ENCODE data around the gene LUZP1. TPM values are rescaled to one million over a fixed set of nuclear protein-coding genes. Genes with fewer than 3 reads are reported as not detected.

The LUZP1 gene
- polyA plus RNA-seq, 4 donors = 29.6 to 38.0 (median 31.2) TPM

GRCh38 chr1:23092447-23092846, 76.2 kb downstream of the LUZP1 start:
- no peak for DNase-seq (ENCODE audit: low read depth in 4 of 4, low spot score in 3 of 4)

GRCh38 chr1:23091545-23091944, 77.1 kb downstream of the LUZP1 start:
- DNase-seq (ENCODE audit: low read depth in 4 of 4, low spot score in 3 of 4) = no peak

DNA sequence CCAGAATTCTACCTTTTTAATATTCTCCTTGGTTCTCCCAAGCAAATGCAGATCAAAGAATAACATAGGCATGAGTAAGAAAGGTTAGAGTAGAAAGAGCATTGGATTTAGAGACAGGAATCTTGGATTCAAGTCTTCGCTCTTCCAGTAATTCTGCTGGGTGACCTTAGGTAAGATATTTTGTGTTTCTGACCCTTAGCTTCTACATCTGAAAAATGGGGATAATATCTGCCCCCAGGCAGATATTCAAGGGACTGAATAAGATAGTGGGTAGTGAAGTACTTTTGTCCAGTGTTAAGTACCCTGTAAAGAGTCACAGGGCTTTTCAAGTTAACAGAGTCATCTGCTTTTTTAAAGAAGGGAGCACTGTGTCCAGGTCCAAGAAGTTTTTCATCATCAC, 78.6 kb downstream of the LUZP1 start:
- DNase-seq (ENCODE audit: low read depth in 4 of 4, low spot score in 3 of 4) = no peak

DNA sequence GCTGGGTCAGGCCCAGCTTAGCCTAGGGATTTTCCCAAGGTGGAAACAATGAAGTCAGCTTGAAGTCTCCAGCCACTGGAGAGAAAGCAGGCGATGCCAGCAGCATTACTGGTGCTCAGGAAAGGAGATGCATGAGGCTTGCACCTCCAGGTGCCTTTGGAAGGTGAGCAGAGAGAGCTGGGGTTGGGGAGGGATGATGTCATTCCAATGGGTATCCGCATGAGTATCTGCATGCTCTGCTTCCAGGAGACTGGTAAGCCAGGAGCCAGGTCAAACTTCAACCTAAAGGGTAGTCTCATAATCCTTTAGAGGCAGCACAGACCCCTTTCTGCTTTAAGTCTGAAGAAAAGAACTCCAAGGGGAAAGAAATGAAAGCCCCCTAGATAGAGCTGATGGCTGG, 80.6 kb downstream of the LUZP1 start:
- no peak for DNase-seq (ENCODE audit: low read depth in 4 of 4, low spot score in 3 of 4)

DNA sequence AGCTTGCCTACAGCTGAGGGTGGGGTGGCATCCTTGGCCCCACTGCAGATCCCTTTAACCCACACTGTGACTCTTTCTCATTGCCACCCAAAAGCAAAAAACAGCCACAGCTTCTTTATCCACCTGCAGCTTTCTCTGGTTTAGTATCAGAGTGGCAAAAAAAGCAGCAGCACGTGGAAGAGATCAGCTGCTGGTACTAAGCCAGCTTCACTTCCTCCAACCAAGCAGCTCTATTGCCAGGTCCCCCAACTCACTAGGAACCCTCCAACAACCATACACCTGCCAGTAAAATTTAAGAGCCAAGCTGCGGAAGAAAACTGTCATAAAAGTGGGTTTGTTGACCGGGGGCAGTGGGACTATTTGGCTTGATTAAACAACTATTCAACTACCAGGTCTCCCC, 83.0 kb downstream of the LUZP1 start:
- DNase-seq (ENCODE audit: low read depth in 4 of 4, low spot score in 3 of 4) = no peak

DNA sequence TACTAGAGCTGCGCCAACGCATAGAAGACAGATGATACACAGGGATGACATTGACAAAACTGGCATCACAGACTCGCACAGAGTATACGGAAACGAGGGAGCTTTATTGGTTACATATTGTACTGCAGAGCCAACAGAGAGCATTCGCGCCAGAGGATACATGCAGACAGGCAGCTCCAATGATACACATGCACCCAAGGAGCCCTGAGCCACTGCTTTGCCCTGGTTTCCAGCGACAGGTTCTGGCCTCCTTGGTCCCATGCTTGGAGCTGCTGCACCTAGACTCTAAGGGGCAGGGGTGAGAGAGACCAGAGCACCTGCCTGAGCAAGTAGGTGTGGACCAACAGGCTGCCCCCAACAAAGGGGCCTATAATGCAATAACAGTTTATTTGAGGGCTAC, 83.8 kb downstream of the LUZP1 start:
- no peak for DNase-seq (ENCODE audit: low read depth in 4 of 4, low spot score in 3 of 4)

GRCh38 chr1:23083714-23084480, 84.8 kb downstream of the LUZP1 start:
- no peak for DNase-seq (ENCODE audit: low read depth in 4 of 4, low spot score in 3 of 4)

- DNase-seq (ENCODE audit: low read depth in 4 of 4, low spot score in 3 of 4) = no peak
These were observed 87.3 kb downstream of the LUZP1 start for GRCh38 chr1:23081376-23081775.

DNA sequence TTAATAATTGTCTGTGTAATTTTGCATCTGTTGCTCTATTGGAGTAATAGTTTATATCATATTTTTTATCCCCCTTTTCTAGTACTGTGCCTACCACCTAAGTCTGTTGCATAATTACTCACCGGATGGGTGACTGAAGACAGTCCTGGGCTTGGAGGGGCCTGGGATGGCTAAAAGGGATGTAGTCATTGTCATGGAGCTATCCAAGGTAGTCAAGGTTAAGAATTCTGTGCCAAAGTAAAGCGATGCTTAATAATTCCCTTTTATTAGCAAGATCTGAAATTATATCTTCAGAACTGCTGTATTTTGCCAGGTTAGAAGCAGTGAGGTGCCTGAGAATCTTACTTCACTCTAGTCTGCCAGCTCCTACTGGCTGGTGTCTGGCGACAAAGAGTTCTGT, 87.8 kb downstream of the LUZP1 start:
- DNase-seq (ENCODE audit: low read depth in 4 of 4, low spot score in 3 of 4) = no peak

DNA sequence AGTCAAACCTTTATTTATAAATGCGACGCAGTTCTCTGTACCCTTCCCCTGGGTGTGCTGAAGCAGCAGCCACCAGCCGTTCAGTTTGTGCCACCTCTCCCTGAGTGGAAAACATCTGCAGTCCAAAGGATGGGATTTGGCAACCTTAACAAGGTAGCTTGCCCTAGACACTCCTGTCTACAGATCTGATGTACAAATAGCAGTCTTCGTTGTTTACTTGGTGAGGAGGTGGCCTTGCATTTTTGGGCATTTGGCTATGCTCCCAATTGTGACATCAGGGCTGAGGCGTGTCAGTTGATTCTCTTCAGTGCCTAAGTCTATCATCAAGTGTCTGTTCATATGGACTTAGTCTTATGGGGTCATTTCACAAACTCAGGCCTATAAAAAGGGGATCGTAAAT, 89.6 kb downstream of the LUZP1 start:
- DNase-seq (ENCODE audit: low read depth in 4 of 4, low spot score in 3 of 4) = no peak

DNA sequence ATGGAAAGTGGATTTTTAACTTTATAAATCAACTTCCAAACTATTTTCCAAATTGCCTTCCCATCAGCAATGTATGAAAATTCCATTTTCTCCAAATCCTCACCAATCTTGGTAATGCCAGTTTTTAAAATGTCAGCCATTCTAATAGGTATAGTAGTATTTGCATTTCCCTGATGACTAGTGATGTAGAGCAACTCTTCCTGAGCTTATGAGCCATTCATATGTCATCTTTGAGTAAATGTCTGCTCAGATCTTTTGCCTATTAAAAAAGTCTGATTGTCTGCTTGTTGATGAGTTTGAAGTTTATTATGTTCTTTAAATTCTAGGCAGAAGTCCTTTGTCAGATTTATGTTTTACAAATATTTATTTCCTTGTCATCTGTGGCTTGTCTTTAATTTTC, 94.6 kb downstream of the LUZP1 start:
- DNase-seq (ENCODE audit: low read depth in 4 of 4, low spot score in 3 of 4) = no peak

DNA sequence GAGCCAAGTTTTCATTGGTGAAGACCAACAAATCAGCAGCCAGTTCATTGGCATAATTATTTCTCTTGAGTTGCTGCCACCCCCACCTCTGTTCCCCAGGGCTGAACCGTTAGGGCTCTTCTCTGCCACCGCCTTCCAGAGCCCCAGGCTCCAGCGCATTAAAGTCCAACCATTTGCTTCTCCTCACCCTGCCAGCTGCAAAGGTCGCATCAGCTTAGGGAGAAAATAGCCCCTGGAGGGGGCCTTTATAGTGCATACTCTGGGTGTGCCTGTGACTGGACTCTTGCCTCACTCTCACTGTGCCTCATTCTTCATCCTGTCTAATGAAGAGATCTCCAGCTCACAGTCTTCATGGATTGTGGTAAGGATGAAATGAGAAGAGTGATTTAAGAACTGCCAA, 99.0 kb downstream of the LUZP1 start:
- DNase-seq (ENCODE audit: low read depth in 4 of 4, low spot score in 3 of 4) = no peak

GRCh38 chr1:23069149-23069548, 99.5 kb downstream of the LUZP1 start:
- no peak for DNase-seq (ENCODE audit: low read depth in 4 of 4, low spot score in 3 of 4)

DNA sequence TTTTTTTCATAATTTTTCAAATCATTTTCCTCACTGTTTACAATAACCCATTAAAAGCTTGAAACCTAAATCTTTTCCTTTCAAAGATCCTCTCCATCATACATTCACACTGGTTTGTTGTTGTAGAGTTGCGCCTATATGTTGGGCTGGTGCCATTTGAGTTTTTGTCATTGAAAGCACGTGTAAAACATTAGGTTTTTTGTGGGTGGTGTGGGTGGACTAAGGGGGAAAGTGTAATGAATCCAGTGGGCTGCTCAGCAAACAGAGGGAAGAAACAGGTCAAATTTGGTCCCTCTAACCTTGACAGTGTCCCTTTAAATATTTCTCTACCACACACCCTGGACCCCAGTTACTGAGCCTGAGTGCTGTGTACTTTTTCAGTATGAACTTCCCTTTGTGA, 102.6 kb downstream of the LUZP1 start:
- DNase-seq (ENCODE audit: low read depth in 4 of 4, low spot score in 3 of 4) = no peak

- no peak for DNase-seq (ENCODE audit: low read depth in 4 of 4, low spot score in 3 of 4)
These were observed 103.3 kb downstream of the LUZP1 start for GRCh38 chr1:23065385-23065784.

- no peak for DNase-seq (ENCODE audit: low read depth in 4 of 4, low spot score in 3 of 4)
These were observed 106.4 kb downstream of the LUZP1 start for GRCh38 chr1:23062271-23062670.

GRCh38 chr1:23057301-23057700, 111.4 kb downstream of the LUZP1 start:
- DNase-seq (ENCODE audit: low read depth in 4 of 4, low spot score in 3 of 4) = no peak

GRCh38 chr1:23051290-23051909, 117.3 kb downstream of the LUZP1 start:
- DNase-seq (ENCODE audit: low read depth in 4 of 4, low spot score in 3 of 4) = no peak

- no peak for DNase-seq (ENCODE audit: low read depth in 4 of 4, low spot score in 3 of 4)
These were observed 118.5 kb downstream of the LUZP1 start for GRCh38 chr1:23050201-23050600.

DNA sequence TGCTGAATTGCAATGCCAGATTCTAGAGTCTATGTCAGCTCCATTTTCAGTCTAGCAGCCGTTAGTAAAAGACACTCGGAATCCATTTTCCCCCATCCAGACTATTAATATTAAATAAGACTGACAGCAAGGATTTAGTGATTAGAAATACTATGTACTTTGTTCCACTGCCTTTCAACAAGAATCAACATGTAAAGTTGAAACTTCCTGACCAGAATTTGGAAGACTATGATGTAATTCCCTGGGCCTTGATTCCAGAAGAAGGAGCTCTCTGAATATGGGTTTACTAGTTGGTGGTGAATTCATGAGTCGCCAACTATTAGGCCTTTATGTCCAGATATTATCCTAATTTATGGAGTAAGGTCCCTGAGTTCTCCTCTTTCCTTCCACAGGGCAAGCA, 124.6 kb downstream of the LUZP1 start:
- DNase-seq (ENCODE audit: low read depth in 4 of 4, low spot score in 3 of 4) = no peak

DNA sequence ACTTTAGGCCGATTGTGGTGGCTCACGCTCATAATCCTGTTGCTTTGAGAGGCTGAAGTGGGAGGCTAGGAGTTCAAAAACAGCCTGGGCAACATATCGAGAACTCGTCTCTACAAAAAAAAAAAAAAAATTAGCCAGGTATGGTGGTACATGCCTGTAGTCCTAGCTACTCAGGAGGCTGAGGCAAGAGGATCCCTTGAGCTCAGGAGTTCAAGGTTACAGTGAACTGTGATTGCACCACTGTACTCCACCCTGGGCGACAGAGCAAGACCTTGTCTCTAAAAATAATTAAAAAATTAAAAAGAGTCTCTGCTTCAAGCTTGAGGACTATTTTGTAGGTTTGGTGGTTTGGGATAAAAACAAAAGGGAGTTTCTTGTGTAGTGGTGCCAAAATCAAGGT, 128.1 kb downstream of the LUZP1 start:
- DNase-seq (ENCODE audit: low read depth in 4 of 4, low spot score in 3 of 4) = no peak

DNA sequence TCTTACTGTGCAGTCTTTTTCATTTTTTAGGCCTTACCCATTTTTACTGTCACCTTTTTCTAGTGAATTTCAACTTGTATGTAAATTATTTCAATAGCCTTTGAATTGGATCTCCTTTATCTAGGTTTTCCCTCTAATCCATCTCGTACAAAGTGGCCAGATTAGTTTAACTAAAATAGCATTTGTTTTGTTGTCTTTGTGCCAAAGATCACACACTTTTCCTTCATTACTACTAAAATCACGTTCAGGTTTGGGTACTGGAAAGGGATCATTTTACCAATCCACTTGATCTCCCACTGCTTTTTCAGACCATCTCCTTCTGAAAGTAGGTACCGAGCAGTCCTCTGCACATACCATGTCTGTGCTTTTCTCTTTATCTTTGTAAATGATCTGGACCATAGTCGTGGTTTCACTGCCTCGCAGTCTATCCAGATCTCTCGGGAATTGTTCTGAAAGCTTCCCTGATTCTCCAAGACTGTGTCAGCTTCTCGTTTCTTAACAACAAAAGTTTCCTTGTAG, 129.3 kb downstream of the LUZP1 start:
- no peak for DNase-seq (ENCODE audit: low read depth in 4 of 4, low spot score in 3 of 4)
